Measurements from ENCODE around the gene BEST2. TPM values are rescaled to one million over a fixed set of nuclear protein-coding genes. Genes with fewer than 3 reads are reported as not detected.

BEST2 gene
- total RNA-seq, 1 donor from 2014 or later = 0.10 TPM

DNA sequence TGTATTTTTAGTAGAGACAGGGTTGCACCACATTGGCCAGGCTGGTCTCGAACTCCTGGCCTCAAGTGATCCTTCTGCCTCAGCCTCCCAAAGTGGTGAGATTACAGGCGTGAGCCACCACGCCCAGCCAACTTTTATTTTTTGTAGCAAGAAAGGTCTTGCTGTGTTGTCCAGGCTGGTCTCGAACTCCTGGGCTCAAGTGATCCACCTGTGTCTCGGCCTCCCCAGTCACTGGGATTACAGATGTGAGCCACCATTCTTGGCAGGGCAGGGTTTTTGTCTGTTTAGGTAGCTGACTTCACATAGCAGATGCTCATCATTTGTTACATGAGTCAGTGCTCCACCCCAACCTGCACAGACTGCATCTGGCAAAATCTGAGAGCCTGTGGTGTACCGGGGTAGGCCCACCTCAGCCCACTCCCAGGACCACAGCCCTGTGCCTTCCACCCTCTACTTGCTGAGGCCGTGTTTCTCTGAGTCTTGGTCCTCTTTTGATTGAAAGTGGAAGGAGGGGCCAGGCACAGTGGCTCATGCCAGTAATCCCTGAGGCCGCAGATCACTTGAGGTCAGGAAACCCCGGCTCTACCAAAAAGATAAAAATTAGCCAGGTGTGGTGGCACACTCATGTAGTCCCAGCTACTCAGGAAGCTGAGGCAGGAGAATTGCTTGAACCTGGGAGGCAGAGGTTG, 23.7 kb upstream of the BEST2 start:
- intact Hi-C loops (cut with micrococcal nuclease) = no loop called here

- intact Hi-C loops (cut with micrococcal nuclease) = no loop called here
Measured at GRCh38 chr19:12730064-12730463, 21.5 kb upstream of the BEST2 start.

GRCh38 chr19:12731337-12731736, 20.3 kb upstream of the BEST2 start:
- intact Hi-C loops (cut with micrococcal nuclease) = no loop called here

DNA sequence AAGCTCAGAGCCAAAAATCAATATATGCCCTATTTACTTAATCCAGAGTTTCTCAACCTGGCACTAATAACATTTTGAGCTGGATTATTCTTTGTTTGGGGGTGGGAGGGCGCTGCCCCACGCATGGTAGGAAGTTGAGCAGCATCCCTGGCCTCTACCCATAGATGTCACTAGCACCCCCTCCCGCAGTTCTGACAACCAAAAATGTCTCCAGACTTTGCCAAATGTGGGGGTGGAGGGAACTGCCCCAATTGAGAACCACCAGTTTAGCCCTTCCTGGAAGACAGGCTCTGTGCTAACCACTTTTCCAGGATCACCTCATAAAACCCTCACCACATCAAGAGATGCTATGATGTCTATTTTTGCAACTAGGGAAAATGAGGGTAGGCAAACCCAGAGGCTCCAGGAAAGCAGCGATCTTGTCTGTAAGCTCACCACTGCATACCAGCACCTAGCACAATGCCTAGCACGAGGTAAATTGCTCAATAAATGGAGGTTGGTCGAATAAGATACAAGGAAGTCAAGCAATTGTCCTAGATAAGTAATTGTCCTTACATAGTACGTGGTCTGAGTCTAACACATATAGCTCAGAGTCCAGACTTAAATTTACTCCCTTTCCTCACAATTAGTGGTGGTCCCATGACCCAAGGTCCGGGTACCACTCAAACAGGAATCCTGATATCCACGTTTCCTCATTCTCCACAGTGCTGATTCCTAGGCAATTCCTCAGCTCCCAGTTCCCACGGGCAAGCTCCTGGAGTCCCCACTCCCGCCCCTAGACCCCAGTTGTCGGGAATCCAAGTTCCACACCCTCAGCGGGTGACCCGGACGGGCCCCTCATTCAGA, 18.0 kb upstream of the BEST2 start:
- intact Hi-C loops (cut with micrococcal nuclease) = loop anchor here (1.0 kb wide), 4 partner anchors 11 to 52 kb away; partner anchors contain the start of genes DHPS and FBXW9

- intact Hi-C loops (cut with micrococcal nuclease) = loop anchor here (1.0 to 5.0 kb wide), 10 partner anchors 20 to 295 kb away; partner anchors contain the start of genes CALR, DHPS, FARSA and HOOK2
Measured at GRCh38 chr19:12736995-12737834, 14.4 kb upstream of the BEST2 start, which contains the start of gene GET3. Gene GET3 (plus strand): TSS chr19:12737497. CDS start chr19:12737506, 9 bp downstream.

- intact Hi-C loops (cut with micrococcal nuclease) = loop anchor here (1.0 to 5.0 kb wide), 10 partner anchors 21 to 296 kb away; partner anchors contain the start of genes CALR, DHPS, FARSA and HOOK2
Measured at GRCh38 chr19:12737835-12738351, 13.7 kb upstream of the BEST2 start.

DNA sequence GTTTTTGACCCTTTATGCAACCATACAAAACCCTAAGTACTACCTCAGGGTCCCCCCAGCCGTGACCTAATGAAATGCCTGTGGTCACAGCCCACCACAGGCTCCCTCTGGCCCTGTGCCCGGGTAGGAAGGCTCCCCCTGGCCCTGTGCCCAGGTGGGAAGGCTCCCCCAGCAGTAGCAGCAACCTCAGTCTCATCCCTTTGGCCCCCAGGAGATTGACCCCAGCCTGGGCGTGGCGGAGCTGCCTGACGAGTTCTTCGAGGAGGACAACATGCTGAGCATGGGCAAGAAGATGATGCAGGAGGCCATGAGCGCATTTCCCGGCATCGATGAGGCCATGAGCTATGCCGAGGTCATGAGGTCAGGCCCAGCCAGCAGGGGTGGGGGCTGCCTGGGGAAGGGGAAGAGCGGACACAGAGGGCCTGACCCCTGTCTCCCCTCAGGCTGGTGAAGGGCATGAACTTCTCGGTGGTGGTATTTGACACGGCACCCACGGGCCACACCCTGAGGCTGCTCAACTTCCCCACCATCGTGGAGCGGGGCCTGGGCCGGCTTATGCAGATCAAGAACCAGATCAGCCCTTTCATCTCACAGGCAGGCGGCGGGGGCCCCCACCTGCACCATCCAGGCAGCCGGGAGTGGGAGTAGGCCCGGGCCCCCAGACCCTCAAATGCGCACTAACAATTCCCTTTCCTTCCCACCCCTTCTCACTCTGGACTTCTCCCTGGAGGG, 6.3 kb upstream of the BEST2 start:
- intact Hi-C loops (cut with micrococcal nuclease) = no loop called here

GRCh38 chr19:12748489-12748888, 3.1 kb upstream of the BEST2 start:
- intact Hi-C loops (cut with micrococcal nuclease) = no loop called here

DNA sequence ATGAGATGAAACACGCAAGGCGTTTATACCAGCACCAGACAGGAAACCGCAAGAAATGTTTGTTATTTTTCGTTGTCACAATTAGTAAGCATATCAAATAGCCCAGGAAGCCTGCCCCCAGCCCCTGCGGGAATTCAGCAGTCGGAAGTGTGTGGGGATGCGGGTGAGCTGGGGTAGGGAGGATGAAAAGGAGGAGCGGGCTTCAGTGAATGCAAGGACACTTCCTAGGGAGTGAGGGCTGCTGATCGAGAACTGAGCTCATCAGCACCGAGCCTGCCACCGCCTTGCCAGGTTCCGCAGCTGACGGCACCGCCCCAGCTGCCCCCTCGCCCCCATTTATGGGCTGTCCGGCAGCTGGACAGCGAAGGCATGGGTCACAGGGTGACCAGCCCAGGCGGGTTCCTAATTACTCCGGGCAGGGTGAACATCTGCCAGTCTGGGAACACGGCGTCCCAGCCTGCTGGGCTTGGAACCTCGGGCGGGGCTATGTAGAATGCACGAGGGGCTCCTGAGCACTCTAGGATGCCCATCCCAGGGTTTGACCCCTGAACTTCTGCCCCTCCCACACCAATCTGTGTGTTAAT, 1.6 kb upstream of the BEST2 start:
- intact Hi-C loops (cut with micrococcal nuclease) = no loop called here

GRCh38 chr19:12750851-12751250, 740 bp upstream of the BEST2 start:
- intact Hi-C loops (cut with micrococcal nuclease) = no loop called here

DNA sequence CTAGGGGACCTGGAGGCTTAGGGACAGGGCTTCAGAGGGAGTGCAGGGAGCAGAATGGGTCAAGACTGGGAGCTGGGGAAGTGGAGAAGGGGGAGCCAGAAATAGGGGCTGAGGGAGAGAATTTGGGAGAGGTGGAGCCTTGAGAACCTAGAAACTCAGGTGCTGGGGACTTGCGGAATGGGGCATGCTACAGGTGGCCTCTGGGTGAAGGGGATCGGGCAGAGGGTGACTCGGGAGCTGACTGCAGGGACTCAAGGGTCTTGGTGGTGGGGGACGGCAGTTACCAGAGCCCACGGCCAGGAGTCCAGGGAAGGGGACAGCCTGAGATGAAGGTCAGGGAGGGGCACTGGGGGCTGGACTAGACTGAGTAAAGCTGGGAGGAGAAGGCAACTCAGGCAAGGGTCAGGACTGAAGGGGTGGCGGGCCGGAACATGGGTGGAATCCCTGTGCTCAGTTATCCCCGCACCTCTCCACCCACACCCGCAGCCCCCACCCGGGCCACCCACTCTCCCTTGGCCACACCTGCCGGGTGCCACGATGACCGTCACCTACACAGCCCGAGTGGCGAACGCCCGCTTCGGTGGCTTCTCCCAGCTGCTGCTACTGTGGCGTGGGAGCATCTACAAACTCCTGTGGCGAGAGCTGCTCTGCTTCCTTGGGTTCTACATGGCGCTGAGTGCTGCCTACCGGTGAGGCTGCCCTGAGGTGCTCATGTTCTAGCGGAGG, 628 bp downstream of the BEST2 start:
- intact Hi-C loops (cut with micrococcal nuclease) = no loop called here

DNA sequence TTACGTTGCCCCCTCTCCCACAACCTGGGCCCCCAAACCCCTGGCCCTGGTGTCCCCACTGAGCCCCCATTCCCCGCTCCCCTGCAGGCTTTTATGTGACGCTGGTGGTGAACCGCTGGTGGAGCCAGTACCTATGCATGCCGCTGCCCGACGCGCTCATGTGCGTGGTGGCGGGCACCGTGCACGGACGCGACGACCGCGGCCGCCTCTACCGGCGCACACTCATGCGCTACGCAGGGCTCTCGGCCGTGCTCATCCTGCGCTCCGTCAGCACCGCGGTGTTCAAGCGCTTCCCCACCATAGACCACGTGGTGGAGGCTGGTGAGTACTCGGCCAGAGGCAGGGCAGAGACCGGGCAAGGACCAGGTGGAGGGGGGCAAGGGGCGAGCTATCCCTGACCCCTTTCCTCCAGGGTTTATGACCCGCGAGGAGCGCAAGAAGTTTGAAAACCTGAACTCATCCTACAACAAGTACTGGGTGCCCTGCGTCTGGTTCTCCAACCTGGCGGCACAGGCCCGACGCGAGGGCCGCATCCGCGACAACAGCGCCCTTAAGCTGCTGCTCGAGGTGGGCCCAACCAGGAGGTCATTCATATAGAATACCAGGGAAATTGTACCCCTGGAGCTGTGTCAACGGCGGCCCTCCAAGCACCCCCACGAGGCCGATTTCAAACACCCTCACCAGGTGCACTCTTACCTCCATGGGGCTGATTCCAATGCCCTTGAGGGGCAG, 3.0 kb downstream of the BEST2 start:
- intact Hi-C loops (cut with micrococcal nuclease) = no loop called here

DNA sequence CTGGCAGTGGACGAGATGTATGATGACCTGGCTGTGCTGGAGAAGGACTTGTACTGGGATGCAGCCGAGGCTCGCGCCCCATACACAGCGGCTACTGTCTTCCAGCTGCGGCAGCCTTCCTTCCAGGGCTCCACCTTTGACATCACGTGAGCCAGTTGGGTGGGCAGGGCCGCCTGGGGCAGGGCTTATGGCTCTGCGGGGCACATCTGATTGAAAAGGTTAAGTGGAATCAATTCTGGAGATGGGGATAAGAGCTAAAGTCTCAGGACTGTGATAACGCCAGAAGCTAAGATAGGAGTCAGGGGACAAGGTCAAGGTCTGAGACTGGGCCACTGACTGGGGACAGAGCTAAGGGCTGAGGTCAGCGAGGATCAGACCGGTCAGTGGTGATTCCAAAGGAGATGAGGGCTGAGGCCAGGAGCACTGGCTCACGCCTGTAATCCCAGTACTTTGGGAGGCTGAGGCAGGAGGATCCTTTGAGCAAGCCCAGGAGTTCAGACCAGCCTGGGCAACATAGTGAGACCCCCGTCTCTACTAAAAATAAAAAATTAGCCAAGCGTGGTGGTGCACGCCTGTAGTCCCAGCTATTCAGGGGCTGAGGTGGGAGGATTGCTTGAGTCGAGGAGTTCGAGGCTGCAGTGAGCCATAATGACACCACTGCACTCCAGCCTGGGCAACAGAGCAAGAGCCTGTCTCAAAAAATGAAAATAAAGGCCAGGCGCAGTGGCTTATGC, 4.7 kb downstream of the BEST2 start:
- intact Hi-C loops (cut with micrococcal nuclease) = no loop called here

- intact Hi-C loops (cut with micrococcal nuclease) = loop anchor here (1.0 kb wide), 3 partner anchors 24 to 193 kb away; no protein-coding TSS in a partner anchor
Measured at GRCh38 chr19:12757544-12758274, 6.1 kb downstream of the BEST2 start.

DNA sequence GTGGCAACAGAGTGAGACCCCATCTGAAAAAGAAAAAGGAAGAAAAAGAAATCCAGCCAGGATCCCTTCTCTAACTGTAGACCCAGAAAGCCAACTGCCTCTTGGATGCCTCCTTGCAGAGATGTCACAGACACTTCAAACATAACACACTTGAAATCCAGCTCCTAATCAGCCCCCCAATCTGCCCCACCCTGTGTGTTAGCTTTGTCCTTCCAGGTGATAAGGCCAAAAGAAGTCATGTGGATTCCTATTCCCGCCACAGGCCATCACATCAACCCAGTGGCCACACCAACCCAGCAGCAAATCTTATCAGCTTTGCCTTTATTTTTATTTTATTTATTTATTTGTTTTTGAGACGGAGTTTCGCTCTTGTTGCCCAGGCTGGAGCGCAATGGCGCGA, 8.1 kb downstream of the BEST2 start:
- intact Hi-C loops (cut with micrococcal nuclease) = loop anchor here (1.0 to 2.0 kb wide), 5 partner anchors 15 to 88 kb away; partner anchors contain the start of genes GET3, HOOK2 and PRDX2

- intact Hi-C loops (cut with micrococcal nuclease) = no loop called here
Measured at GRCh38 chr19:12763100-12763499, 11.5 kb downstream of the BEST2 start.

- intact Hi-C loops (cut with micrococcal nuclease) = no loop called here
Measured at GRCh38 chr19:12764698-12765097, 13.1 kb downstream of the BEST2 start.
